KOPT-K1 (cell line): ENCODE measurements around the gene NEU2.
"Not testable (repeated sequence)": the region's sequence is repeated elsewhere in the genome, so short reads cannot be mapped to it uniquely, and the experiment has no call there.

Experiments
- H3K27ac ChIP-seq: fragments of 200-600 bp; sonication (generic); 2 replicates; pipeline ENCODE4 v1.5.1; 2016; ENCODE audit warnings: antibody characterized with exemption, mild to moderate bottlenecking, low read depth, low read length; ENCODE audit not compliant: poor library complexity, severe bottlenecking
- H3K36me3 ChIP-seq: fragments of 200-600 bp; sonication (generic); 2 replicates; pipeline ENCODE4 v1.5.1; 2017; ENCODE audit warnings: antibody characterized with exemption, mild to moderate bottlenecking, low read length, moderate library complexity; ENCODE audit not compliant: insufficient read depth
- H3K9me3 ChIP-seq: fragments of 200-600 bp; sonication (generic); 2 replicates; pipeline ENCODE4 v1.5.1; 2017; ENCODE audit warnings: antibody characterized with exemption, low read length, mild to moderate bottlenecking; ENCODE audit not compliant: insufficient read depth, poor library complexity, severe bottlenecking

The NEU2 gene

GRCh38 chr2:233064530-233065199, 32.2 kb downstream of the NEU2 start:
- Histone ChIP-seq H3K9me3 (peaks cover 11% of the 10 kb centered on the region), H3K27ac (no peak overlapping the region), H3K36me3 (peaks cover 69% of the 10 kb centered on the region)

- not testable (repeated sequence) for H3K27ac ChIP-seq
- Histone ChIP-seq H3K9me3 (peaks cover 17% of the 10 kb centered on the region), H3K36me3 (peaks cover 75% of the 10 kb centered on the region)
Observed at GRCh38 chr2:233065200-233065589, 32.7 kb downstream of the NEU2 start.

GRCh38 chr2:233065954-233066470, 33.5 kb downstream of the NEU2 start:
- H3K27ac ChIP-seq: no peak overlapping the region
- peaks cover 23% of the 10 kb centered on the region for H3K9me3 ChIP-seq
- H3K36me3 ChIP-seq: peaks cover 83% of the 10 kb centered on the region

GRCh38 chr2:233068762-233069418, 36.4 kb downstream of the NEU2 start:
- Histone ChIP-seq H3K27ac (no peak overlapping the region), H3K9me3 (peaks cover 34% of the 10 kb centered on the region), H3K36me3 (peaks cover 84% of the 10 kb centered on the region)

- Histone ChIP-seq H3K9me3 (peaks cover 23% of the 10 kb centered on the region), H3K36me3 (peaks cover 60% of the 10 kb centered on the region), H3K27ac (peak overlapping the region; percentile 43)
Observed at GRCh38 chr2:233072838-233073237, 40.4 kb downstream of the NEU2 start.

GRCh38 chr2:233074106-233074505, 41.6 kb downstream of the NEU2 start:
- Histone ChIP-seq H3K36me3 (peaks cover 52% of the 10 kb centered on the region), H3K9me3 (peaks cover 23% of the 10 kb centered on the region), H3K27ac (peak overlapping the region; percentile 85)

- H3K9me3 ChIP-seq: peaks cover 17% of the 10 kb centered on the region
- peak overlapping the region; percentile 85 for H3K27ac ChIP-seq
- H3K36me3 ChIP-seq: peaks cover 53% of the 10 kb centered on the region
Observed at GRCh38 chr2:233075141-233075965, 42.9 kb downstream of the NEU2 start.

- peaks cover 53% of the 10 kb centered on the region for H3K36me3 ChIP-seq
- H3K9me3 ChIP-seq: peaks cover 11% of the 10 kb centered on the region
- peak overlapping the region; percentile 85 for H3K27ac ChIP-seq
Observed at GRCh38 chr2:233075966-233076339, 43.5 kb downstream of the NEU2 start.

- Histone ChIP-seq H3K36me3 (peaks cover 53% of the 10 kb centered on the region), H3K27ac (peak overlapping the region; percentile 85), H3K9me3 (peaks cover 3% of the 10 kb centered on the region)
Observed at GRCh38 chr2:233076749-233077148, 44.3 kb downstream of the NEU2 start.

- peak overlapping the region; percentile 52 for H3K27ac ChIP-seq
- H3K9me3 ChIP-seq: no peaks in the 10 kb centered on the region
- H3K36me3 ChIP-seq: peaks cover 61% of the 10 kb centered on the region
Observed at GRCh38 chr2:233079473-233079877, 47.0 kb downstream of the NEU2 start.

- H3K9me3 ChIP-seq: no peaks in the 10 kb centered on the region
- H3K36me3 ChIP-seq: peaks cover 62% of the 10 kb centered on the region
- peak overlapping the region; percentile 60 for H3K27ac ChIP-seq
Observed at GRCh38 chr2:233079953-233080835, 47.7 kb downstream of the NEU2 start.

- Histone ChIP-seq H3K9me3 (no peaks in the 10 kb centered on the region), H3K36me3 (peaks cover 66% of the 10 kb centered on the region), H3K27ac (peak overlapping the region; percentile 60)
Observed at GRCh38 chr2:233080836-233081229, 48.4 kb downstream of the NEU2 start.

GRCh38 chr2:233081232-233081730, 48.8 kb downstream of the NEU2 start:
- no peaks in the 10 kb centered on the region for H3K9me3 ChIP-seq
- peaks cover 70% of the 10 kb centered on the region for H3K36me3 ChIP-seq
- peak overlapping the region; percentile 60 for H3K27ac ChIP-seq

- peaks cover 75% of the 10 kb centered on the region for H3K36me3 ChIP-seq
- H3K9me3 ChIP-seq: no peaks in the 10 kb centered on the region
- H3K27ac ChIP-seq: peak overlapping the region; percentile 60
Observed at GRCh38 chr2:233081731-233082221, 49.3 kb downstream of the NEU2 start.
